Ascending aorta (tissue), 2 donors: ENCODE measurements around the gene ABCA1. TPM values are rescaled to one million over a fixed set of nuclear protein-coding genes. Genes with fewer than 3 reads are reported as not detected.
"Not testable (repeated sequence)": the region's sequence is repeated elsewhere in the genome, so short reads cannot be mapped to it uniquely, and the experiment has no call there.

Experiments used
- DNase-seq, 2 donors: peaks; one replicate each; pipeline ENCODE4 v3.0.0-alpha.2; 2019; ENCODE audit warnings: low spot score in 2 of 2
- H3K27ac ChIP-seq, 2 donors: fragments of 200-600 bp; sonication (generic); one replicate each; pipeline ENCODE4 v1.5.1; 2016 to 2017; ENCODE audit warnings: mild to moderate bottlenecking in 1 of 2
- H3K27me3 ChIP-seq: fragments of 200-600 bp; sonication (generic); one replicate; pipeline ENCODE4 v1.5.1; 2017
- H3K36me3 ChIP-seq, 2 donors: fragments of 200-600 bp; sonication (generic); one replicate each; pipeline ENCODE4 v1.5.1; 2016
- H3K4me1 ChIP-seq, 2 donors: fragments of 200-600 bp; sonication (generic); one replicate each; pipeline ENCODE4 v1.5.1; 2016 to 2017; ENCODE audit warnings: mild to moderate bottlenecking in 1 of 2
- H3K4me3 ChIP-seq, 2 donors: fragments of 200-600 bp; sonication (generic); one replicate each; pipeline ENCODE4 v1.5.1; 2016 to 2017; ENCODE audit warnings: mild to moderate bottlenecking in 1 of 2
- H3K9me3 ChIP-seq, 2 donors: fragments of 200-600 bp; sonication (generic); one replicate each; pipeline ENCODE4 v1.5.1; 2016
- CTCF ChIP-seq, 3 experiments: fragments of 200-600 bp in 2 of 3; fragments of 450-650 bp in 1 of 3; sonication (generic) in 2 of 3; IDR thresholded peaks; one replicate each; pipeline ENCODE4 v1.5.1; 2016 to 2019; ENCODE audit warnings: antibody characterized with exemption in 3 of 3, mild to moderate bottlenecking in 1 of 3, moderate library complexity in 1 of 3
- intact Hi-C: fragments of 100-400 bp; cut with DNase I; formaldehyde crosslinking; loops from one replicate; pipeline ENCODE4 v1.15.1; 2023
- total RNA-seq: library from RNA; depleted of rRNA; stranded (reverse); fragments of >200 nt; gene quantifications from one replicate; pipeline ENCODE4 v1.1.0, GENCODE V29; 2016

ABCA1 gene
- total RNA-seq, 1 donor from 2014 or later: 14.0 TPM

GRCh38 chr9:104941597-104941996 is 13.6 kb upstream of the ABCA1 start:
- no peaks in the 10 kb centered on the region for H3K4me1 ChIP-seq
- no peak overlapping the region for H3K4me3 ChIP-seq
- no peaks in the 10 kb centered on the region for H3K27me3 ChIP-seq
- TF ChIP-seq CTCF (IDR thresholded peaks at IDR 0.05): no peak
- DNase-seq: no peak
- no peaks in the 10 kb centered on the region for H3K9me3 ChIP-seq
- H3K36me3 ChIP-seq: no peaks in the 10 kb centered on the region
- H3K27ac ChIP-seq: no peak overlapping the region
- intact Hi-C loops: no loop called here

GRCh38 chr9:104936291-104936690 is 8.3 kb upstream of the ABCA1 start:
- Histone ChIP-seq H3K27ac (no peak overlapping the region), H3K9me3 (no peaks in the 10 kb centered on the region), H3K36me3 (no peaks in the 10 kb centered on the region), H3K27me3 (no peaks in the 10 kb centered on the region), H3K4me3 (no peak overlapping the region), H3K4me1 (no peaks in the 10 kb centered on the region)
- intact Hi-C loops: no loop called here
- no peak for DNase-seq
- TF ChIP-seq CTCF (IDR thresholded peaks at IDR 0.05): no peak

- H3K27me3 ChIP-seq, intact Hi-C loops, H3K36me3 ChIP-seq, H3K4me1 ChIP-seq, H3K27ac ChIP-seq, DNase-seq, H3K4me3 ChIP-seq, H3K9me3 ChIP-seq: not testable (repeated sequence)
These were observed 7.5 kb upstream of the ABCA1 start for GRCh38 chr9:104935501-104935810.

- H3K4me3 ChIP-seq: no peak overlapping the region
- H3K9me3 ChIP-seq: no peaks in the 10 kb centered on the region
- H3K27me3 ChIP-seq: no peaks in the 10 kb centered on the region
- H3K4me1 ChIP-seq: no peaks in the 10 kb centered on the region
- intact Hi-C loops: no loop called here
- no peak for TF ChIP-seq CTCF (IDR thresholded peaks at IDR 0.05)
- H3K36me3 ChIP-seq: no peaks in the 10 kb centered on the region
- no peak for DNase-seq
- no peak overlapping the region for H3K27ac ChIP-seq
These were observed 6.9 kb upstream of the ABCA1 start for GRCh38 chr9:104934691-104935500.

GRCh38 chr9:104933091-104933490 is 5.1 kb upstream of the ABCA1 start:
- H3K27ac ChIP-seq, DNase-seq, H3K36me3 ChIP-seq, H3K4me1 ChIP-seq, H3K4me3 ChIP-seq, intact Hi-C loops, H3K27me3 ChIP-seq, H3K9me3 ChIP-seq: not testable (repeated sequence)

GRCh38 chr9:104931256-104931655 is 3.3 kb upstream of the ABCA1 start:
- no peak overlapping the region for H3K4me3 ChIP-seq
- intact Hi-C loops: no loop called here

More at GRCh38 chr9:104931256-104931655, 3.3 kb upstream of the ABCA1 start:
- no peaks in the 10 kb centered on the region for H3K27me3 ChIP-seq
- no peak overlapping the region for H3K27ac ChIP-seq
- no peak for TF ChIP-seq CTCF (IDR thresholded peaks at IDR 0.05)
- H3K4me1 ChIP-seq: peaks cover 0 to 5% of the 10 kb centered on the region in 2 donors
- DNase-seq: no peak
- no peaks in the 10 kb centered on the region for H3K9me3 ChIP-seq
- H3K36me3 ChIP-seq: no peaks in the 10 kb centered on the region
